T follicular helper cell (primary cell): Measurements from ENCODE around the gene TXNDC2.
"Not testable (repeated sequence)": the region's sequence is repeated elsewhere in the genome, so short reads cannot be mapped to it uniquely, and the experiment has no call there.

Experiments used
- DNase-seq: peaks from one replicate; pipeline ENCODE4 v3.0.0-alpha.2; 2020; ENCODE audit warnings: low read depth
- total RNA-seq, 2 experiments: gene quantifications; one replicate each; lab custom pipeline; 2026; lab: John Stamatoyannopoulos, UW

Gene TXNDC2
- 0 reads per million in 2 experiments for total RNA-seq

DNA sequence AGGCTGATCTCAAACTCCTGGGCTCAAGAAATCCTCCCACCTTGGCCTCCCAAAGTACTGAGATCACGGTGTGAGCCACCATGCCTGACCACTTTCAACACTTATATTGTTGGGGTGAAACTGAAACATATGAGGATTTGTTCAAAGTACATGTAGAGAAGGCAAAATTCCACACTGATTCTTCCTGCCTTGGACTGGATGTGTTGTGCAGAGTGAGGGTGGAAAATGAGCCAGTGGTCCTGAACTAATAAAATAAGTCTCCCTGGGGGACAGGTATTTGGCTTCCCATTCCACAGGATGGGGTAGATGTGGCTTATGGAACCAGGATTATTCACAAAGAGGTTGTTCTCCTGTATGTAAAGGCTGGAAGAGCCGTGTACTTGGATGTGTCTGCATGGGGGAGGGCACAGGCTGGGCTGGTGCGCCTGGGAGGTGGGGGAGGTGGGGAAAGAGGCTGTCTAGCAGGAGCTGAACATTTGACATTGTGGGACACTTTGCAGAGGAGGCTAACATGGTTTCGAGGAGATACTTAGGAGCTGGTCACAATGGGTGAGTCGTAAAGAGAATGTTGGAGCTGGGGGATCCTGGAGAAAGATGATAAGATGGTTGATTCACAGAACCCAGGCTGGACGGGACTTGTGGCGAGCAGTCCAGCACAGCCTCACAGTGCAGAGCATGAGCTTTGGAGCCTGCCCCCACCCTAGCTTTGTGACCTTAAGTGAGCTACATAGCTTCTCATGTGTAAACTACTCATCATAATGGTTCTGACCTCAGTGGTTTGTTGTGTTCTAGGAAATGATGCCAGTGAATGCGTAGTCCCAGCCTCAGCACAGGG, at the start of gene TXNDC2:
Gene TXNDC2, plus strand, starts transcription at position 804 of the 835 bp plus-strand sequence. CDS start 708 bp downstream, outside the sequence.
- DNase-seq, result no peak

DNA sequence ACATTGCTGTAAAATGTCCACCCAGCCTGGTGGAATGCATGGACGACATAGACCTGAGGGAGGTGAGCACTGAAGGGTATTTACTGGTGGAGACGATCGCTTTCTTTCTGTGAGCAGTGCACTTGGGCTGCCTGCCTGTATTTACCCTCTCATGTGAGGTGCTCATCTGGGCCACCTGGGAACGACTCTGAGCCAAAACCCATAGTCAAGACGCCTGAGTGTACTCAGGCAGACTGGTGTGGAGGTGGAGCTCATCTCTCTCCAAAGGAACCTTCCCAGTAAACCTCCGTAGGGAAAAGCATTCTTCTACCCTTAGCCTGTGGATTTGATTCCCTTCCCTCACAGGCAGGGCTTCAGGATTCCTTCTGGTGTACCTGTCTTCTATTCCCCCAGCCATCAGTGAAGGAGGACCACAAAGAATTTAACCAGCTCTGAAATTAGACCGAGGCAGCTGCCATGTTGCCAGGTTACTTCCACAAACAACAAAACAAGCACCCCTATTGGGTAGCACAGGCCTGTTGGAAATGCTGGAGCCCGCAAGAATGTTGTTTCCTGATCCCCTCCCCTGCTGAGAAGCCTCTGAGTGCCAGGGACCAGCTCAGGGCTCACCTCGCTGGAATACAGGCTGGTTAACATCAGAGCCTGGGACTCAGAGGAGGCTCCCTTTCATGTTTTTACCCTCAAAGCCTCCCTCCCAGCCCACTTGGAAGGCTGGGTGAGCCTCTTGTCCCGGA, 47.5 kb upstream of the TXNDC2 start:
- DNase-seq, result no peak

DNA sequence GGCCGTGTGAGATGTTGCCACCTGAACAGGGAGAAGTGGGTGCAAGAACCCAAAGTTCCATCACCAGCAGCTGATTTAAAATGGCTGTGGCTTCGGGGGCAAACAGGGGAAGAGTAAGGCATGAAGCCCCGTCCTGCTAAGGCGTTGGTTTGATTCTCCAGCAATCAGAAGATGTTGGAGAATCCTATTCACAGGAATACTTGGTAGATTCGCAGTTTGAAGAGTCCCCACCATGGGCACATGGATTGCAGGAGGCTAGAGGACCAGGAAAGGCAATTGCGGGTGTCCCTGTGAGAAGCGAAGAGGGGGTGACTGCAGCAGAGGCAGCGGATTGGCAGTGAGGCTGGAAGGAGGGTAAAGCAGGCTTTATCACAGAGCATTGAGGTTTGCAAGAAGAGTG, 46.6 kb upstream of the TXNDC2 start:
- no peak for DNase-seq

DNA sequence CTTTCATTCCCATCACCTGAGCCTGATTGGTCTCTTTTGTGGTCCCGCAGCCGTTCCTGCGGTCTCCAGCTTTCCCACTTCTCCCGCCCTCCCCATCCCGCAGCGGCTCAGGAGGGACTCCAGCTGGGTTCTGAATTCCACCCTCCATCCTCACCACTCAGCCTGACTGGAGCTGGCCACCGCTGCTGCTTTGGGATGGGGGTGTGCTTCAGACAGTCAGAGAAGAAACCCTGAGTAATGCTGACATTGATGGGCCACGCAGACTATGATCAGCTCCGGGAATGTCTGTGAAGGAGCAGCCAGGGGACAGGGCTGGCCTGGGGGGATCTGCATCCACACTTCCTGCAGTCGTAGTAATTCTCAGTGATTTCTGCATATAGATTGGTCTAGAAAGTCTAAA, 45.9 kb upstream of the TXNDC2 start:
- DNase-seq, result no peak

DNA sequence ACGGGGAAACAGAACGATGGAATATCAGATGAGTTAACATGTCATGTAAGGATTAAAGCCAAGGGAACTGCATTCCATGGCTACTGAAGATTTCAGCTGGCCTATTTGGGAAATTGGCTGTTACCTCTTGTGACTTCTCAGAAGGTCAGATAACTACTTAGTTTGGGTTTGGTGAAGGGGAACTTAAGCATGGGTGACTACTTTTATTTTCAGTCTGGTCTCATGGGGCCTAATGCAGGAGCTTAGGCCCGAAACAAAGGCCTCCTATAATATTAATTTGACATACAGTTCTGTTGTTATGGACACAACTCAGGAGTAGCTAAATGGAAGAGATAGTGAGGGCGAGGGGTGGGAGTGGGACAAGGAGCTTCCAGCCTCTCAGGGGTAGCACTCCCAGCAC, 44.0 kb upstream of the TXNDC2 start:
- DNase-seq, result no peak

DNA sequence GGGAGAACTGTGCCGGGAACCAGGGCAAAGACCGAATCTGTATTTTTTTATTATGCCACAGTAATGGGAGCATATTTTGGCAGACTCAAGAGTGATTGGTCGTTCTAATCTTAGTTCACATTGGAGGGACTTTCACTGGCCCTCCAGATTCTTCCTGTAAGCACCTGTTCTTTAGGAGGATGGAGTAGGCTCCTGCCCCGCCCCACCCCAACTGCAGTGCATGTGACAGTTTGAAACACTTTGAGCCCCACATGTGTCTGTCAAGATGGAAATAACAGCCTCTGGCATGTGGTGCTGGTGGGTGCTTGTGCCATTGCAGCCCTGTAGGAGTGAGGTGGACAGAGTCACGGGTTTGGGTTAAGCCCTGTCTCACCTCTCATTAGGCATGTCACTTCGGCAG, 43.3 kb upstream of the TXNDC2 start:
- no peak for DNase-seq

DNA sequence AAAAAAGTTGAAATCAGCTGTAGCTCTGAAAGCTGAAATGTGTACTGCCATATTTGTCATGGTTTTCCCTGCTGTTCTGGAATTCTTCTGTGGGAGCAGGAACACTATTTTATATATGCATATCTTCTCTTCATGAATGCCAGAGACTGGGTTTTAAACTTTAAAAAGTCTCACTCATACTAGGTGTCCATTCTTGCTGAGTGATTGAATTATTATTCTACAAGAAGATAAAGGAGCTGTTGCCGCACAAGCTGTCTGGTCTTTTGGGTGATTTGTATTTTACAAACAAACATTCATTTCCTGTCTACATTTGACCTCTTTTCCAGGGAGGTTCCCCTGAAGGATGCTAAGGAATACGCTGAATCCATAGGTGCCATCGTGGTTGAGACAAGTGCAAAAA, 40.5 kb upstream of the TXNDC2 start:
- DNase-seq, result no peak

DNA sequence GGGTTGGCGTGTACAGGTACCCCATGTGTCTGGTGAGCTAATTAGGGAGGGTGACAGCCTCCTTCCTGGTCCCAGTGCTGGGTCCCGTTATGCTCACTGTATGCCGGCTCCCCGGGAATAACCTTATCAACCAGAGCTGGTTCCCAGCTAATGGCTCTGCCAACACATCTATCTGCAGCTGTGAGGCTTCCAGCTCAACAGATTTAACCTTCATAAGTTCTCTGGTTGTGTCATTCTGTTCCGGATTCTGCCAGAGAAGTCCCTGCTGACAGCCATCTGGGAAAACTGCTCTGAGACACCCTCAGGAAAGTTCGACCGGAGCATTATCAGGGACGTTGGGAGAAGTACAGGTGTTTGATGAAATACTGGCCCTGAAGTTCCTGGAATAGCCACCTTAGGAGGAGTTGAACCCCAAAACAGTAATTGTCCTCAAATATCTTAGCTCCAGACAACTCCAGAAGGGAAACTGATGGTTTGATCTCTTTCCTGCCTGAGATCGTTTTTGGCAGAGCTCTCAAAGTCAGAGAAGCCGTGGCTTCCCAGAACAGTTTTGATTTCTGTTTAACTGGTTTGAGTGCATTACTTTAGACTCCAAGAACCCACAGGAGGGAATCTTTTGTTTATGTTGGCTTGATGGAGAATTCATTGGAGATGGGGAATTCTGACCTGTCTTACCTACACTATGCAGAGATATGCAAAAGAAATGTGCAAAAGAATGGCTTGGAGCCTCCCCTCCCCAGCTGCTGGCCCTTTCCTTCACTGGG, 39.4 kb upstream of the TXNDC2 start:
- no peak for DNase-seq

DNA sequence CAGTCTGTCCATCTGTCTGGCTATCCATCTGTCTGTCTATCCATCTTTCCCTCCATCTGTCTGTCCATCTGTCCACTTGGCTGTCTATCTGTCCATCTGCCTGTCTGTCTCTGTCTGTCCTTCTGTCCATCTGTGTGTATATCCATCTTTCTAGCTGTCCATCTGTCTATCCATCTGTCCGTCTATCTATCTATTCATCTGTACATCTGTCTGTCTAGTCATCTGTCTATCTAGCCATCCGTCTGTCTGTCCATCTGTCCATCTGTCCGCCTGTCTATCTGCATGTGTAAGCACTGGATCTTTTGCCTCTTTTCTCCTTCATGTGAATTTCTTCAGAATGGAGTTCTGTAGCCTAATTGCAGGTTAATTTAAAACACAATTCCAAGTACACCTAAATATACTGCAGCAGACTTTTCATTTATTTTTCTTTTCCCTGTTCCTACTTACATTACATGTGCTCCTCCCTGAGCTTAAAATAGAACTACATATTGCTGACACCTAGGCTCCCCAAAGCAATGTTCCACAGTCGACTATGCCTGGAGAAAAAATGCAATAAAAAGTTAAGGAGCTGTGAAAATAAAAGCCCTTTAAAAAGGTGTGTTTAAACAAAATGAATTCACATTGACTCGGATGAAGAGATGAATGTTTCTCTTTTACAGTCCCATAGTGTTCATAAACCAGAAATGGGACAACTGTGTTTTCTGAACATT, 37.4 kb upstream of the TXNDC2 start:
- no peak for DNase-seq

DNA sequence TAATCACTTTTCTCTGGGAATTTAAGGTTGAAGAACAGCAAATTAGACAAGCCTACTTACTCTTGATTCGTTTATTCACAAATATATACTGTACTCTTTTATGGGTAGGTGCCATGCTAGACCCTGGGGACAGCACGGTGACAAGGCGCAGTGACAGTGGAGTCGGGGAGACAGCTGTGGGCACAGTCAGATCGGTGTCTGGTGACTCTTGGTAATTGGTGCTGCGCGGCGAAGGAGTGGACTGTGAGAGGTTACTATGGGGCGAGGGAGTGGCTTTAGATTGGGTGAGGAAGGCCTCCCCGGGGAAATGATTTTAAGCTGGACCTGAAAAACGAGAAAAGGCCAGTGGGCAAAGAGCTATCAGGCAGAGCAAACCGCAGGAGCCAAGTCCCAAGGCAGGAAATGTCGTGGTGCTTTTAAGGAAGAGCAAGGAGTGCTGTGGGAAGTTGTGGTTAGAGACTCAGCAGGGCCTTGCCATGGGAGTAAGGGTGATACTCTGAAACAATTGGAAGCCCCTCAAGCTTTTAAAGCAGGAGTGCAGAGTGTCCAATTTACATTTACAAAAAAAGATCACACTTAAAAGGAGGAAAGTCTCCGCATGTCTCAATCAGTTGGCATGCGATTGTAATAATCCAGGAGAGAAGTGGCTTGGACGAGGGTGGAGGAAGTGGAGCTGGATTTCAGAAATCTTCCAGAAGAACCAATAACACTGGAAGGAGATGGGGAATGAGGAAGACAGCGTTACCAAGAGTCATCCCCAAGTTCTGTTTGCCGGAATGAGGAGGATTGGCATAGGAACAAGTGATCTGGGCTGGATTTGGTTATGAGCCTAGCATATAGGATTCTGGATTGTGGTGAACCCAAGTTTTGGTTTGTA, 36.1 kb upstream of the TXNDC2 start:
- DNase-seq, result no peak

DNA sequence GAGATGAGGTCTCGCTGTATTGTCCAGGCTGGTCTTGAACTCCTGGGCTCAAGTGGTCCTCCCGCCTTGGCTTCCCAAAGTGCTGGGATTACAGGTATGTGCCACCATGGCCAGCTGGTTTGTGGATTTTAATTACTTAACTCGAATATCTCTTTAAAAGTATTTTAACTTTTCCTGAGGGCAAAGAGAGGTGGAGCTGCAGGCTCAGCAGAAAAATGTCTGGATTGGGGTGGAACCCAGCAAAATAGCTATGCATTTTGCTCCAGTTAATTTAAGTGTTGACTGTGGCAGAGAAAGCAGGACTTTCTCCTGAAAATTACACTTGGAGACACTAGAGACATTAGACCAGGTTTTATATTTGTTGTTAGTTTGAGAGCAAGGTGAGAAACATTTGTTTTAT, 35.5 kb upstream of the TXNDC2 start:
- no peak for DNase-seq

DNA sequence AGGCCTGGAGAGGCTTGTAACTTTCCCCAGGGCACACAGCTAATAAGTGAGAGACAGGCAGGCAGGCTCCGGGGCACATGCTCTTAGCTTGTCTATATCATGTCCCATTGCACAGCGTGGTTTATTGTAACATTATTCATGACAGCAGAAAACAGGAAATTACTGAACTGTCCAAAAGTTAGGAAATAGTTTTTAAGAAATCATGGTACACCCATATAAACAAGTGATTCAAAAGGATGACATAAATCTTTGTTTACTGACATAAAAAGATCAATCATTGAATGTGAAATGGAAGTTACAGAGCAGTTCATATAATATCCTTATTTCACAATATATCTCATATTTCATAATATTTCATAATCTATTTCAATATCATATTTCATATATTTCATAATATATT, 34.3 kb upstream of the TXNDC2 start:
- DNase-seq, result no peak

DNA sequence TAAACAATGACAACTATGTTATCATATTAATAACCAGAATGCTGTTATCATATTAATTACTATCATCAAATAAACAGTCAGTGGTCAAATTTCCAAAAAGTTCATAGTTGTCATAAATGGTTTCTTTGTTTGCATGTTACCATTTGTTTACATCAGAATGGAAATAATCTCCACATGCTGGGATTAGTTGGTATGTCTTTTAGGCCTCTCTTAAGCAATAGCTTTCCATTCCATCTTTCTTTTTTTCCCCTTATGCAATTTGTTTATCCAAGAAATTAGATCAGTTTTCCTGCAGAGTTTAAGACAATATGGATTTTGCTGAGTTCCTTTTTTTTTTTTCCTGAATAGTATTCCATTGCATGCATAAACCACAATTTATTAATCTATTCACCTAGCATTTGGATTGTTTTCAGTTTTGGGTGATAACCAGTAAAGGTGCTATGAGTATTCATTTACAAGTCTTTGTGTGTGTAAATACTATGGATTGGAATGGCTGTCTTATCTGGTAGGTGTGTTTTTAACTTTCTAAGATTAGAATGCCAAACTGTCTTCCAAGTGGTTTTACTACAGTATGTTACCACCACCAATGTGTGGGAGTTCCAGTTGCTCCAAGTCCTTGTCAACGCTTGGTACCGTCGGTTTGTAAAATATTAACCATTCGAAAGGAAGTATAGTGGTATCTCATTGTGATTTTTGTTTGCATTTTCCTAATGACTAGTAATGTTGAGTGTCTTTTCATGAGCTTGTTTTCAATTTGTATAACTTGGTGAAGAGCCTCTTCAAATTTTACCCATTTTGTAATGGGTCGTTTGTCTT, 33.3 kb upstream of the TXNDC2 start:
- DNase-seq, result no peak

DNA sequence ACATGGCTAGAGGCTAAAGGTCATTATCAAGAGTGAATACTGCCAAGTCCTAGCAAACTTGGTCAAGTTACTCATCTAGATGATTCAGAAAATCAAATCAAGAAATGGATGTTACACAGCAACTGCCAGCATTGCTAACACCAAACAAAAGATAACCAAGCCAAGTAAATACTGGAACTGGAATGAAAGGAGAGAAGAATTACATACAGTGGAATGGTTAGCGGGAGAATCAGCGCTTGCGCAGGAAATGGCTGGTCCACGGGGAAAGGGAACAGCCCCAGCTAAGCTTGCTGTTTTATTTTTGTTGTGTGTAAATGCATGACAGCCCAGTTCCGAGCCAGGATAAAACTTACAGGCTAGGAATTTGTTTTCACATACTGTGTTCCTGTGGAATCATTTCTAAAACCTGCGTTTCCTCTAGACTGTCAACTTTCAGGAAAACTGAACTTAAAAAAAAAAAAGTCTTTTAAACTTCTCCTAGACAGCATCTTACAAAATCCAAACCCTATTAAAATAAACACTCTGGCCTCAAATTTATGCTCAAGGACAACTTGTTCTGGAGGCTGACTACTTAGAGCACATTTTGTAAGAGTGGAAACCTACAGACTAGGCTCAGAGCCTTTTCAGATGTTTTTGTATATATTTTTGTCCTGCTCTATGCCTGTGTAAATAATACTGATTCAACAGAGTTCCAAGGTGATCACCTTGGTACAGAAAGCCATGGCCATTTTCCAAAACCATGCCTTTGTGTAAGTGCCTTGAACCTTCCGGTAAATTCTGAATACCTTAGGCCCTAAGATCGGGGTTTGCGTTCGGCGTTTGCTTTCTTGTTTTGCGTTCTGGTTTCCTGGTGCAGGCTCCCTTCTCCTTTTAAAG, 30.7 kb upstream of the TXNDC2 start:
- DNase-seq, result no peak

DNA sequence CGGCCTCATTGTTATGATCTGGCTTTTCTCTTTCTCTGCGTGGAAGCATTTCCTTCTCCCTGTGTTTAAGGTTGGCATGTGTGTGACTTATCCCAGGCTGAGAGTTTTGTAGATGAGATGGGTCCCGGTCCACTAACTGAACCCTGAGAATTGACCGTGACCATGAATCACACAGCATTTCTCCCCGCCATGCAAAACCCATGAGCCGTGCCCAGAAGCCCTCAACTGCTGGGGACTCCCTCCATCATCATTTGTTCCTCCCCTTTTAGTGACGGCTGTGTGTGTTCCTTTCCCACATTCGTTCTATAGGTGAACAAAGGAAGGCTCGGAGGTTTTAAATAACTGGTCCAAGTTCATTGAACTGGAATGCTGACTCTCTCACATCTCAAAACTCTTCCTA, 30.1 kb upstream of the TXNDC2 start:
- no peak for DNase-seq

DNA sequence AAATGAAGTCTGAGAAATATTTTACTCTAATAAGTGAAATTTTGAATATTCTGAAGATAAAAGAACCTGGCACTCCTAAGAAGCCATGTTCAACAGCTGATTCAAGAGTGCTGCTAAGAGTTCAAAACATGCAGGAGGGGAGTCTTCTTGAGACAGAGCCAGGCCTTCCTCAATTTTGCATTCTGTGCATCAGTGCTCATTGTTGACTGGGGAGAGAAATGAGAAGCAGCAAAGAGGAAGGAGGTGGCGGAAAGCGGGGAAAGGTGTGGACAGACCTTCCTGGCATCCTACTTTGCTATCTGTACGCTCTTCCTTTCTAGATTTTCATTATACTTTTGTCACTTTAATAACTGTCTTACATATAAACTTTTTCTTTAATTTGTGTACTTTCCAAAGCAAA, 29.7 kb upstream of the TXNDC2 start:
- no peak for DNase-seq

DNA sequence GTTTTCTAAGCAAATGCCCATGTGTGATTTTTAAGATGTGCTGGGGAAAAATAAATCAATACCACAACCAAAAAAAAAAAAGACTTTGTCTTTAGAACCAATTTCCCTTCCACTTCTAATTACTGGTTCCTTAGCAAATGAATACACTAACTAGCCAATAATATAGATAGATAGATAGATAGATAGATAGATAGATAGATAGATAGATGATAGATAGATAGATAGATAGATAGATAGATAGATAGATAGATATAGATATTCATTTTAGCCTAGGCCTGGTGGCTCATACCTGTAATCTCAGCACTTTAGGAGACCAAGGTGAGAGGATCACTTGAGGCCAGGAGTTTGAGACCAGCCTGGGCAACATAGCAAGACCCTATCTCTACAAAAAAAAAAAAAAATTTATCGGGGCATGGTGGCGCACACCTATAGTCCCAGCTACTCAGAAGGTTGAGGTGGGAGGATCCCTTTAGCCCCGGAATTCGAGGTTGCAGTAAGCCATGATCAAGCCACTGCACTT, 28.2 kb upstream of the TXNDC2 start:
- not testable (repeated sequence) for DNase-seq

DNA sequence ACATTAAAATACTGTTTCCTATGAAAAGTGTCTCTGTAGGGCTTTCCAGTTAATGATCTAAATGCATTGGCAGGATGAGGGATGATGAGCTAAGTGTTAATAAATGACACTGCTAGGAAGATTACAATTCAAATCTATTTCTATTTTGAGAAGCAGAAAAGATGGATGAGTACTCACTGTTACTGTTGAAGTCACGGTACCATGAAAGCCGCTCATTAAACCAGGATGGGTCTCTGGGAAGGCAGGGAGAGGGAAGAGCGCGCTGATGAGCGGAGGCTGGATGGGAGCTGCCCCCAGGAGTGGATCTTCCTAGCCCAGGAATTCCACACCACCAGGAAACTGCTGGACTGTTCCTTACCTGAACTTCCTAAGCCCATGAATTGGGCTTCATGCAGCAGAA, 27.1 kb upstream of the TXNDC2 start:
- DNase-seq, result no peak

DNA sequence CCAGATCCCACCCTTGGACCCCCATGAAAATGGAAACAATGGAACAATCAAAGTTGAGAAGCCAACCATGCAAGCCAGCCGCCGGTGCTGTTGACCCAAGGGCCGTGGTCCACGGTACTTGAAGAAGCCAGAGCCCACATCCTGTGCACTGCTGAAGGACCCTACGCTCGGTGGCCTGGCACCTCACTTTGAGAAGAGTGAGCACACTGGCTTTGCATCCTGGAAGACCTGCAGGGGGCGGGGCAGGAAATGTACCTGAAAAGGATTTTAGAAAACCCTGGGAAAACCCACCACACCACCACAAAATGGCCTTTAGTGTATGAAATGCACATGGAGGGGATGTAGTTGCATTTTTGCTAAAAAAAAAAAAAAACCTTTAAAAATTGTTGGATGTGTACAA, 26.5 kb upstream of the TXNDC2 start:
- DNase-seq, result no peak
